AG10803 (cell line): ENCODE data around the gene ATP2B1.
A peak's percentile ranks its signal among the peaks of the same experiment; 100 is the strongest.

Experiments
- DNase-seq: peaks from one replicate; pipeline ENCODE4 v3.0.0; 2010; ENCODE audit warnings: low read depth
- H3K4me3 ChIP-seq: 2 replicates; pipeline ENCODE4 v1.5.1; 2011; ENCODE audit warnings: mild to moderate bottlenecking, low read length, control low read depth
- TF ChIP-seq, protein P1 (sequence below): conservative IDR thresholded peaks from 2 replicates; pipeline ENCODE4 v1.5.1; 2011; ENCODE audit warnings: mild to moderate bottlenecking, low read length, control low read depth, inconsistent platforms

Gene ATP2B1

DNA sequence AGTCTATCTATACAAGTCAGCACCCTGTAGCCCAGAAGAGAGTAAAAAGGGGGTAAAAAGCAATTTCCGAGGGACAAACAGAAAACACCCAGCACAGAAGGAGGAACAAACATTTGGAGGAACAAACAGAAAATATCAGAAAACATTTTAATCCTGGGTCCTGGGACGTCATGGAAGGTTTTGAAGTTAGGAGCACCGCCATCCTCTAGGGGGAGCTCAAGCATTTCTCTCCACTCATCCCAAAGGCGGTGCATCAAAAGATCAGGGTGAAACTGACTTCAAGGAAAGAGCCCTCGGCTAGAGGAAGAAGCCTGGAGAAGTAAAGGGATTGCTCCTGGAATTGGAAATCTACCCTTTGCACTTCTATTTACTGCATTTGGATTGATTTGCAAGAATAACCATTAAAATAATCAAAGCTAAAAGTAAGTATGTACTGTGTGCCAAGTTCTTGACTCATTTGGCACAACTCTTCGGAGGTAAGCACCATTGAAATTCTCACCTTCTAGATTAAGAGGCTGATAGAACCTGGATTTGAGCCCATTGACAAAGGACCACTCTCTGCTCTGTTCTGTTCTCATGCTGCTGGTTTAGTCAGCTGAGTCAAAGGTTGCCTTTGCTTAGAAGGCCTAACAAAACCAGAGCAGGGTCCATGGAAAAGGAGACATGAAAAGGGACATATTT is 165.6 kb downstream of the ATP2B1 start:
- TF ChIP-seq, protein P1, sequence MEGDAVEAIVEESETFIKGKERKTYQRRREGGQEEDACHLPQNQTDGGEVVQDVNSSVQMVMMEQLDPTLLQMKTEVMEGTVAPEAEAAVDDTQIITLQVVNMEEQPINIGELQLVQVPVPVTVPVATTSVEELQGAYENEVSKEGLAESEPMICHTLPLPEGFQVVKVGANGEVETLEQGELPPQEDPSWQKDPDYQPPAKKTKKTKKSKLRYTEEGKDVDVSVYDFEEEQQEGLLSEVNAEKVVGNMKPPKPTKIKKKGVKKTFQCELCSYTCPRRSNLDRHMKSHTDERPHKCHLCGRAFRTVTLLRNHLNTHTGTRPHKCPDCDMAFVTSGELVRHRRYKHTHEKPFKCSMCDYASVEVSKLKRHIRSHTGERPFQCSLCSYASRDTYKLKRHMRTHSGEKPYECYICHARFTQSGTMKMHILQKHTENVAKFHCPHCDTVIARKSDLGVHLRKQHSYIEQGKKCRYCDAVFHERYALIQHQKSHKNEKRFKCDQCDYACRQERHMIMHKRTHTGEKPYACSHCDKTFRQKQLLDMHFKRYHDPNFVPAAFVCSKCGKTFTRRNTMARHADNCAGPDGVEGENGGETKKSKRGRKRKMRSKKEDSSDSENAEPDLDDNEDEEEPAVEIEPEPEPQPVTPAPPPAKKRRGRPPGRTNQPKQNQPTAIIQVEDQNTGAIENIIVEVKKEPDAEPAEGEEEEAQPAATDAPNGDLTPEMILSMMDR: peak; percentile 93
- DNase-seq: peak; percentile 84
- no peak overlapping the region for H3K4me3 ChIP-seq

DNA sequence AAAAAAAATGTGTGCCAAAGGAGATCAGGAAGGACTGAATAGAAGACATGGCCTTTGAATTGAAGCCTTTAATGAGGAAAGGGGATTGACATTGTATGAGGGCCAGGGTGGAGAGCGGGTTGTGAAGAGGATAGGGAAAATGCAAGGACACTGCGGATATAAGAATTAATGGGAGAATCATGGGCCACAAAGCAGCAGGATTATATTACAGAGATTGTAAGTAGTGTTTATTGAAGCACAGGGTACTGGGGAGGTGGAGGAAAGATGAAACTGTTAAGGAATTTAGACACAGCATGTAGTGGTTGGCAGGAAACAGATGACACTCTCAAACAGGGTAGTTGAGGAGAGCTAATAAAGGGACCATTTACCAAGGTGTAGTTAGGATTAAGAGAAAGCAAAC is 166.4 kb downstream of the ATP2B1 start:
- no peak overlapping the region for H3K4me3 ChIP-seq
- TF ChIP-seq, protein P1: no peak
- DNase-seq: no peak

DNA sequence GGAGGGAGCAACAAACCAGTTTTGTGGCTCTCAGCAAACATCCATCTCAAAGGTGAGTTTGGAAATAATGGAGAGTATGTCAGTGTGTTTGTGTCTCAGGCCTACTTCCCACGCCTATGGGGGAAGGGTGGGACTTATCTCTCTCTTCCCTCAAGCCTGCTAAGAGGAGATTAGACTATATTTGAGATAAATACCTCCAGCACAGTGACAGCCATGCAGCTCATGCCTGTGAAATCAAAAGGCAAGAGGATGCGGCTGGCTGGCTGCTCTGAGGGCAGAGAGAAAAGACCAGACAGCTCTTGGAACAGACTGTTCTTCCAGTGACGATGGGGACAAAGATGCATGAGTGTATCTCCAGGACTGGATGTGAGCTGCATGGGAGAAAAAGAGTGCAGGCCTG is 168.1 kb downstream of the ATP2B1 start:
- TF ChIP-seq, protein P1: no peak
- no peak for DNase-seq
- H3K4me3 ChIP-seq: no peak overlapping the region

DNA sequence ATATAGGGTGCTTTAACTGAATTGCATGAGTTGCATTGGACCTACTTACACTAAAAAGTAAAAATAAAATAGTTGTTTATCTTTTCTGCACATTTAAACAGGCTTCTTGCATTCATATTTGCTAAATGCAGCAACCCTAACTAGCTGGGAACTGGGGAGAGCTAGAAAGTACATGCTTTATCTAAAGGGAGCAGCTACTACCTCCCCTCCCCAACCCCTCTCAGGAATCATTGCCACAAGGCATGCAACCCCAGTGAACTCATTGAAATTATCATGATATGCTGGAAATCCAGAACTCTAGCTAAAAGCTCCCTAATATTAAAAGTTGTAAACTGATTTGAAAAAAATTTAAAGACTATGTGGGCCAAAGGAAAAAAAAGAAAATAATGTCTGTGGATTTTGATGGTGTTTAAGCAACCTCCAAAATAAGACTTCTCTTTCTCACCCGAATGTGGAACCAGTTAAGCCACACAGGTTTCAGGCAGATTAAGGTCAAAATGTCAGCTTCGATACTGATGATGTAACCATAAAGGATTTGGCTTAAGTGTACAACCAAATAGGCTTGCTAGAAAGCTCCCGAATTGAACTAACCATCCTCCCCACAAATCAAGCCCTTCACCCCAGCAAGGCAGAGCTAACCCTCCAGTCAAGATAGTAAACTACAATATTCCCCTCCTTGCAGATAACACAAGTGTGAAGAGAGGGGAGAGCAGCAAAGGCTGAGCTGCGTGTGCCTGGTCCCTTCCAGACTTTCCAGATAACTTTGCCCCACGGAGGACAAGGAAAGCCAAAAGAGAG is 169.0 kb downstream of the ATP2B1 start:
- H3K4me3 ChIP-seq: no peak overlapping the region
- DNase-seq: no peak
- TF ChIP-seq, protein P1: no peak

DNA sequence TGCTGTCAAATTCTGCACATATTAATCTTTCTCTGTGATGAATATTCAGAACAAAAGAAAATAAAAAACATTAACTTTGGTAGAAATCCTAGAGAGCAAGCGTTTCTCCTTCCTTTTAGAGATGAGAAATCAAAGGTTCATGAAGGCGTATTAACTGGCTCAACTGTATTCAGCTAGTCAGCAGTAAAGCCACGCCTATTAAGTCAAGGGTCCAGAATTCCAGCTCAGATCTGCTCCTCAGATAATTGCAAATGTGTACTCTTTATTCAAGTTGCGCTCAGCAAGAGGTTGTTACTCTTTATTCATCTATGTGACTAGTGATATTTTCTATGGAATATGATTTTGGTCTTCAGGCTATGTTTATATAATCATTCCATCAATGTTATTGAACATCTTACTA is 169.7 kb downstream of the ATP2B1 start:
- TF ChIP-seq, protein P1: no peak
- no peak for DNase-seq
- no peak overlapping the region for H3K4me3 ChIP-seq
